Ascending aorta (tissue), 2 donors: ENCODE measurements around the gene KRT85. TPM values are rescaled to one million over a fixed set of nuclear protein-coding genes. Genes with fewer than 3 reads are reported as not detected.

Experiments used
- DNase-seq, 2 donors: peaks; one replicate each; pipeline ENCODE4 v3.0.0-alpha.2; 2019; ENCODE audit warnings: low spot score in 2 of 2
- H3K27ac ChIP-seq, 2 donors: fragments of 200-600 bp; sonication (generic); one replicate each; pipeline ENCODE4 v1.5.1; 2016 to 2017; ENCODE audit warnings: mild to moderate bottlenecking in 1 of 2
- H3K27me3 ChIP-seq: fragments of 200-600 bp; sonication (generic); one replicate; pipeline ENCODE4 v1.5.1; 2017
- H3K36me3 ChIP-seq, 2 donors: fragments of 200-600 bp; sonication (generic); one replicate each; pipeline ENCODE4 v1.5.1; 2016
- H3K4me1 ChIP-seq, 2 donors: fragments of 200-600 bp; sonication (generic); one replicate each; pipeline ENCODE4 v1.5.1; 2016 to 2017; ENCODE audit warnings: mild to moderate bottlenecking in 1 of 2
- H3K4me3 ChIP-seq, 2 donors: fragments of 200-600 bp; sonication (generic); one replicate each; pipeline ENCODE4 v1.5.1; 2016 to 2017; ENCODE audit warnings: mild to moderate bottlenecking in 1 of 2
- H3K9me3 ChIP-seq, 2 donors: fragments of 200-600 bp; sonication (generic); one replicate each; pipeline ENCODE4 v1.5.1; 2016
- CTCF ChIP-seq, 3 experiments: fragments of 200-600 bp in 2 of 3; fragments of 450-650 bp in 1 of 3; sonication (generic) in 2 of 3; IDR thresholded peaks; one replicate each; pipeline ENCODE4 v1.5.1; 2016 to 2019; ENCODE audit warnings: antibody characterized with exemption in 3 of 3, mild to moderate bottlenecking in 1 of 3, moderate library complexity in 1 of 3
- intact Hi-C: fragments of 100-400 bp; cut with DNase I; formaldehyde crosslinking; loops from one replicate; pipeline ENCODE4 v1.15.1; 2023
- total RNA-seq: library from RNA; depleted of rRNA; stranded (reverse); fragments of >200 nt; gene quantifications from one replicate; pipeline ENCODE4 v1.1.0, GENCODE V29; 2016

Gene KRT85
- not detected for total RNA-seq

- H3K4me3 ChIP-seq: no peak within 1 kb of the TSS
- no peaks in the 10 kb centered on the region for H3K9me3 ChIP-seq
- H3K4me1 ChIP-seq: peaks cover 0 to 11% of the 10 kb centered on the region in 2 donors
- no peak within 1 kb of the TSS for H3K27ac ChIP-seq
- DNase-seq: no peak
- no peaks in the 10 kb centered on the region for H3K36me3 ChIP-seq
- H3K27me3 ChIP-seq: no peaks in the 10 kb centered on the region
- intact Hi-C loops: no loop called here
- no peak for TF ChIP-seq CTCF (IDR thresholded peaks at IDR 0.05)
These were observed at the start of gene KRT85 for GRCh38 chr12:52366738-52367485. KRT85 (minus strand) TSS chr12:52367481; CDS start chr12:52367405, 76 bp downstream.

GRCh38 chr12:52416795-52417194 is 49.5 kb upstream of the KRT85 start:
- Histone ChIP-seq H3K27ac (no peak overlapping the region), H3K36me3 (no peaks in the 10 kb centered on the region), H3K4me1 (no peaks in the 10 kb centered on the region), H3K4me3 (no peak overlapping the region), H3K9me3 (no peaks in the 10 kb centered on the region), H3K27me3 (no peaks in the 10 kb centered on the region)
- DNase-seq: no peak
- TF ChIP-seq CTCF (IDR thresholded peaks at IDR 0.05): no peak
- intact Hi-C loops: no loop called here

GRCh38 chr12:52415870-52416750 is 48.8 kb upstream of the KRT85 start:
- no peak for TF ChIP-seq CTCF (IDR thresholded peaks at IDR 0.05)
- H3K9me3 ChIP-seq: no peaks in the 10 kb centered on the region
- no peaks in the 10 kb centered on the region for H3K4me1 ChIP-seq
- no peaks in the 10 kb centered on the region for H3K27me3 ChIP-seq
- H3K36me3 ChIP-seq: no peaks in the 10 kb centered on the region
- intact Hi-C loops: no loop called here
- no peak overlapping the region for H3K27ac ChIP-seq
- DNase-seq: peak in 1 of 2 donors; percentile 68
- H3K4me3 ChIP-seq: no peak overlapping the region

- intact Hi-C loops: no loop called here
- Histone ChIP-seq H3K27ac (no peak overlapping the region), H3K9me3 (no peaks in the 10 kb centered on the region), H3K4me1 (no peaks in the 10 kb centered on the region), H3K27me3 (no peaks in the 10 kb centered on the region), H3K36me3 (no peaks in the 10 kb centered on the region), H3K4me3 (no peak overlapping the region)
- TF ChIP-seq CTCF (IDR thresholded peaks at IDR 0.05): no peak
- no peak for DNase-seq
These were observed 47.7 kb upstream of the KRT85 start for GRCh38 chr12:52414936-52415335.

- no peak overlapping the region for H3K4me3 ChIP-seq
- H3K27me3 ChIP-seq: no peaks in the 10 kb centered on the region
- no peaks in the 10 kb centered on the region for H3K36me3 ChIP-seq
- intact Hi-C loops: no loop called here
- TF ChIP-seq CTCF (IDR thresholded peaks at IDR 0.05): no peak
- H3K9me3 ChIP-seq: no peaks in the 10 kb centered on the region
- no peak overlapping the region for H3K27ac ChIP-seq
- no peak for DNase-seq
- H3K4me1 ChIP-seq: no peaks in the 10 kb centered on the region
These were observed 46.6 kb upstream of the KRT85 start for GRCh38 chr12:52413782-52414345.
